ENCODE results near the gene TNRC6B. TPM values are rescaled to one million over a fixed set of nuclear protein-coding genes. Genes with fewer than 3 reads are reported as not detected.

The TNRC6B gene
- total RNA-seq, 1 experiment from 2014 or later = 58.1 TPM

DNA sequence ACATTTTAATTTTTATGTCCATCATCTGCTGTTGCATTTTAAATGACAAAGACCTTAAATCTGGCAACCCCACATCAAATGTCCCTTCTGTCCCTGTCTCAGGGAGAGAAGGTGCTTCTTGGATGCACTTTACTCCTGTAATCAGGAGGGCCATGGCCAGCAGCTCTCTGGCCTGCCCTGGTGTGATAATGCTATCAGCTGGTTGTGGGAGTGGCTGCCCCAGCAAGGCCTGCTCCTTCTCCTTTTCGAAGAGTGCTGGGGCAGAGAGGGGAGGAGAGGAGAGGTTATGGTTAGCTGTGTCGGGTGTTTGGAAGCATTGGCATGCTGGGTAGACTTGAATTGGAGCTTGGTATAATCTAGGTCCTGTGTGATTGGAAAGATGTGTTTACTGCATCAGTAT is 12.8 kb downstream of the TNRC6B start:
- Histone ChIP-seq H3K56ac (ENCODE audit: insufficient read length, low read depth, low read length) (no peak overlapping the region), H3K23ac (ENCODE audit: insufficient read length, low read depth, low read length) (no peak overlapping the region), H4K5ac (ENCODE audit: insufficient read length, low read depth, low read length) (no peak overlapping the region), H4K20me1 (ENCODE audit: control insufficient read depth, insufficient read depth, insufficient read length) (no peaks in the 10 kb centered on the region), H2AFZ (ENCODE audit: low read length) (no peak overlapping the region), H4K8ac (replicated peaks; ENCODE audit: insufficient read length, low read depth, low read length) (no peak overlapping the region), H3K4ac (ENCODE audit: low read depth, low read length) (no peak overlapping the region), H3K18ac (ENCODE audit: insufficient read length, low read depth, low read length) (no peak overlapping the region), H3K79me2 (ENCODE audit: insufficient read depth, low read length) (peaks cover 48% of the 10 kb centered on the region; the same call in 1 of the 2 replicates), H3K23me2 (ENCODE audit: insufficient read length, low read depth, low read length, poor library complexity, severe bottlenecking) (peaks cover 8% of the 10 kb centered on the region), H3K4me2 (ENCODE audit: insufficient read depth, insufficient read length, low read length) (no peak overlapping the region), H3K27me3 (ENCODE audit: insufficient read depth, low read length) (no peaks in the 10 kb centered on the region), H3K27ac (ENCODE audit: insufficient read length, low read depth, low read length) (no peak overlapping the region), H2AK5ac (ENCODE audit: insufficient read length, low read length) (no peak overlapping the region), H3K9me3 (ENCODE audit: control insufficient read depth, low read depth, low read length) (no peaks in the 10 kb centered on the region), H2BK15ac (ENCODE audit: low read depth, low read length) (no peak overlapping the region), H4K91ac (ENCODE audit: insufficient read length, low read depth, low read length) (no peak overlapping the region), H2BK12ac (ENCODE audit: insufficient read length, low read depth, low read length) (no peak overlapping the region), H3K14ac (ENCODE audit: insufficient read depth, low read length) (no peak overlapping the region), H3T11ph (ENCODE audit: low read length) (no peak overlapping the region), H3K9ac (ENCODE audit: extremely low read depth, insufficient read length, low read length) (no peak overlapping the region), H2BK5ac (ENCODE audit: insufficient read length, low read length) (no peak overlapping the region), H2BK20ac (ENCODE audit: low read depth, low read length, poor library complexity, severe bottlenecking) (no peak overlapping the region), H3K4me1 (ENCODE audit: insufficient read depth, low read length) (peaks cover 21% of the 10 kb centered on the region), H2BK120ac (ENCODE audit: low read depth, low read length, poor library complexity, severe bottlenecking) (no peak overlapping the region), H3K79me1 (ENCODE audit: insufficient read depth, low read depth, low read length, poor library complexity, severe bottlenecking) (peaks cover 3% of the 10 kb centered on the region)
- Mint-ChIP-seq H3K4me3 (no peak overlapping the region), H3K4me1 (peaks cover 83 to 84% of the 10 kb centered on the region in 2 experiments), H3K27me3 (ENCODE audit: low read depth) (no peaks in the 10 kb centered on the region), H3K9me3 (0 out of 5 replicates have a peak, but pooled peaks cover 0 to under 1% of the 10 kb centered on the region in 2 experiments), H3K27ac (peak overlapping the region; percentile 28 to 93 (median 42); a peak in 6 of 7 replicates), H3K36me3 (ENCODE audit: insufficient read depth in 1 of 3, low read depth in 3 of 3) (peaks cover 0 to 7% (median 4%) of the 10 kb centered on the region in 3 experiments; a peak in 6 of 7 replicates)
- no CpG with 5 or more reads among the region's 2 CpGs for WGBS (ENCODE audit: extremely low coverage, insufficient read length, low lambda C conversion rate)
- DNase-seq = no peak
- TF ChIP-seq, protein P1, sequence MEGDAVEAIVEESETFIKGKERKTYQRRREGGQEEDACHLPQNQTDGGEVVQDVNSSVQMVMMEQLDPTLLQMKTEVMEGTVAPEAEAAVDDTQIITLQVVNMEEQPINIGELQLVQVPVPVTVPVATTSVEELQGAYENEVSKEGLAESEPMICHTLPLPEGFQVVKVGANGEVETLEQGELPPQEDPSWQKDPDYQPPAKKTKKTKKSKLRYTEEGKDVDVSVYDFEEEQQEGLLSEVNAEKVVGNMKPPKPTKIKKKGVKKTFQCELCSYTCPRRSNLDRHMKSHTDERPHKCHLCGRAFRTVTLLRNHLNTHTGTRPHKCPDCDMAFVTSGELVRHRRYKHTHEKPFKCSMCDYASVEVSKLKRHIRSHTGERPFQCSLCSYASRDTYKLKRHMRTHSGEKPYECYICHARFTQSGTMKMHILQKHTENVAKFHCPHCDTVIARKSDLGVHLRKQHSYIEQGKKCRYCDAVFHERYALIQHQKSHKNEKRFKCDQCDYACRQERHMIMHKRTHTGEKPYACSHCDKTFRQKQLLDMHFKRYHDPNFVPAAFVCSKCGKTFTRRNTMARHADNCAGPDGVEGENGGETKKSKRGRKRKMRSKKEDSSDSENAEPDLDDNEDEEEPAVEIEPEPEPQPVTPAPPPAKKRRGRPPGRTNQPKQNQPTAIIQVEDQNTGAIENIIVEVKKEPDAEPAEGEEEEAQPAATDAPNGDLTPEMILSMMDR (conservative IDR thresholded peaks at IDR 0.05) = no peak

All from H9 (cell line).